ENCODE results near the gene SYNPO2. TPM values are rescaled to one million over a fixed set of nuclear protein-coding genes. Genes with fewer than 3 reads are reported as not detected.
A peak's percentile ranks its signal among the peaks of the same experiment; 100 is the strongest.
"Not testable (repeated sequence)": the region's sequence is repeated elsewhere in the genome, so short reads cannot be mapped to it uniquely, and the experiment has no call there.

The SYNPO2 gene
- polyA plus RNA-seq, 4 donors = 13.7 to 23.8 (median 20.2) TPM

DNA sequence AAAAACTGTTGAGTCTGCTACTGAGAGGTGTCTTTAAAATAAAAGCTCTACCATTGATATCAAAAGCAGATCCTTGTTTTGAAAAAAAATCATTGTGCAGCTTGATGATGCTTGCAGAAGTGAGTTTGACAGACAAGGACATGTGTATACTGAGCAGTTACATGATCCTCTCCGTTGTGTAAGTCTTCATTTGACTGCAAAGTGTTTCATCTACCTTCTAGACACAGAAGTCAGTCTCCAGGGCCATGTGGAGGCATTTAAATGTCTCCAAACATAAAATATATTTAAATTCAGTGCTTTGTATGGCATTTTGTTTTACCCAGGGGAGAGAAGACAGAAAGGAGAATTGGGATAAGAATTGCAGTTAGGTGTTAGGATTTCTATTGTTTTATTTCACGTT is 139.2 kb downstream of the SYNPO2 start:
- no peak for DNase-seq (ENCODE audit: low read depth in 4 of 4, low spot score in 3 of 4)

DNA sequence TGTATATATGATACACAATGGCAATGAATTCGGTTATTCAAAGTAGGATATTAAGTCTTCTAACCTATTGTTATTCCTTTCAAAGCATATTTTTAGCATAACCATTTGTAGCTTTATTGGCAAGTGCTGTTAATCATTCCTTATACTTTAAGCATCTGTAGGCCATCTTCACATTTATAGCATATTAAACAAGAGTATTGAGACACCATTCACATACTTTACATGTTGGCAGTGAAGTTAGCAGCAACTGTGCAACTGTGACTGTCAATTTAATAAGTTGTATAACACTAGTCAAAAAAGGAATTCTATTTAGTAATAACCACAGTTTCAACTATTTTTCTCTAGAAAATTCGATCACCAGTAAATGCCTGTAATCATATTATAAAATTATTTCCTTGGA is 139.6 kb downstream of the SYNPO2 start:
- no peak for DNase-seq (ENCODE audit: low read depth in 4 of 4, low spot score in 3 of 4)

- no peak for DNase-seq (ENCODE audit: low read depth in 4 of 4, low spot score in 3 of 4)
Measured at GRCh38 chr4:119029847-119030535, 141.3 kb downstream of the SYNPO2 start.

- DNase-seq (ENCODE audit: low read depth in 4 of 4, low spot score in 3 of 4) = no peak
Measured at GRCh38 chr4:119030536-119030890, 141.9 kb downstream of the SYNPO2 start.

DNA sequence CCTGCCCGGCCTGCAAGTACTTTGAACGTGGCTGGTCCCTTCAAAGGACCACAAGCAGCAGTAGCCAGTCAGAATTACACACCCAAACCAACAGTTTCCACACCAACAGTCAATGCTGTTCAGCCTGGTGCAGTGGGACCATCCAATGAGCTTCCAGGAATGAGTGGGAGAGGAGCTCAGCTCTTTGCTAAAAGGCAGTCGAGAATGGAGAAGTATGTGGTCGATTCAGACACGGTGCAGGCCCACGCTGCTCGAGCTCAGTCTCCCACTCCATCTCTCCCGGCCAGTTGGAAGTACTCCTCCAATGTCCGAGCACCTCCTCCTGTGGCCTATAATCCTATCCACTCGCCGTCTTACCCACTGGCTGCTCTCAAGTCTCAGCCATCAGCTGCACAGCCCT is 142.6 kb downstream of the SYNPO2 start:
- DNase-seq (ENCODE audit: low read depth in 4 of 4, low spot score in 3 of 4) = no peak

DNA sequence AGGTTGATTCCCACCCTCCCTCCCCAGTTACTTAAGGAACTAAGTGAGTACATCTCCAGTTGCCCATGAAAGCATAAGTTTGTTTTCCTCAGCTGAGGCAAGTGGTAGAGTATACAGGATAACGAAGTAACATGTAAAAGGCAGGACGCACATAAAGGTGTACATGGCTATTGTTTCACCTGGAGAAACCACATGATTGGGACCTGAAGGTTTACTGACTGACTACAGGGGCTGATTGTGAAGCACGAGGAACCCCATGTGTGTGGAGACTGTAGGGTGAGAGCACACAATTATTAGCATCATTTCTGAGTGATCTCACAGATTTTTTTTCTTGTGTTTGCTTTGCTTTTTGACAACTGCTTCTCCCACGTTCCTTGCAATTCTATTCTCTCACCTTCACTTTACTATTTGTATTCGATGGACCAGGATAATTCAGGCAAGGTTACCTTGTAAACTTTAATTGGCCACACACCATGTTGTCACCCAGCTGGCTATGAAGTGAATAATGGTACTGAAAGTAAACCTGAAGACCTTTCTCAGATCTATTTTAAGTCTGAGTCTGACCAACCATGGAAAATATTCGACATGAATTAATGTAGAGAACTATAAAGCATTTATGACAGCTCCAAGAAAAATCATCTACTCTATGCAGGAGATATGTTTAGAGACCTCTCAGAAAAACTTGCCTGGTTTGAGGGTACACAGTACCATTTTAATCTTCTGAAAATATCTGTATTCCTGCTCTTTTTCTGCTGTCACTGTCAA is 144.4 kb downstream of the SYNPO2 start:
- no peak for DNase-seq (ENCODE audit: low read depth in 4 of 4, low spot score in 3 of 4)

DNA sequence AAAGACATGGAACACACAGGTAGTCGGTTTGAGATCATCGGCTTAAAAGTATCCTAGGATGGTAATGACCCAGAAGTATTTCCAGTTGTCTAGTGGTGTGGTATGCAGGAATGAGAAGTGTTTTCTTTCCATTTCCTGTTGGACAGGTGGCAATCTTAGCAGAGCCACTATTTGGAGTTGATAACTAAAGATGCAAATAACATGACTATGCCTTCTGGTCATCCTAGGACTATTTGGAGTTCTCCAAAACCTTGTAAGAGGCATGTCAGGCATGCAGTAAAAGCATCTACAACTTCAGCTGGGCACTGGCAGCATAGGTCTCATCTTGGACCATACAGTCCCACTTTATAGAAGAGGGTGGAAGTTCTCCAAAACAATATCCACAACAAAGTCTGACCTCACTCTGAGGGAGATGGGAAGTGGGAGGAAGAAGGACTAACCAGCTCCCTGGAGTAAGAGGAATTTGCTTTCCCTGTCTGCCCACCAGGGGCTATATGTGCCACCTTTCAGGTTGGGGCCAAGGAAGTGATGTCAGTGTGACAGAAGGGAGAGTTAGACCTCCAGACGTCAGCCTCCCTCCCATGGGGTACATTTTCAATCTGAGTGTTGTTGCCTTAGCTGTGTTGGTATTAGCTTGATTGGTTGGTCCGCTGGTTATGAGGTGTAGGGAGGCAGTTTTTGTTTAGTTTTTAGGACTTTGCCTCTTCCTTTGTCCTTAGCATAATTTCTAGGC is 145.8 kb downstream of the SYNPO2 start:
- DNase-seq (ENCODE audit: low read depth in 4 of 4, low spot score in 3 of 4) = no peak

GRCh38 chr4:119035951-119036737 is 147.5 kb downstream of the SYNPO2 start:
- no peak for DNase-seq (ENCODE audit: low read depth in 4 of 4, low spot score in 3 of 4)

DNA sequence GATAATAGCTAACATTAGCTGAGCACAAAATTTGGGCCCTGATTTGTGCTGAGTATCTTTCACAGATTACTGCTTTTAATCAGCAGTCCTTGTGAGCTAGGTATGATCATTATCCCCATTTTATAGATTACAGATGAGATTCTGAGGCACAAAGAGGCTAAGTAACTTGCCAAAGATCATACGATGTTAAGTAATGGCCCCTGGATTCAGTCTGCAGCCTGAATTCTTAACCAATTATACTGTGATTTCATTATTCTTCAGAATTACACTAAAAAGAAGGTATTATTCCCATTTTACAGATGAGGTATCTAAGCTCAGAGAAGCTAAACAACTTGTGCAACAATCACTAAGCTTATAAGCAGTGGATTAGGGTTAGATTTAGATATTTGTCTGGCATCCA is 149.1 kb downstream of the SYNPO2 start:
- no peak for DNase-seq (ENCODE audit: low read depth in 4 of 4, low spot score in 3 of 4)

DNA sequence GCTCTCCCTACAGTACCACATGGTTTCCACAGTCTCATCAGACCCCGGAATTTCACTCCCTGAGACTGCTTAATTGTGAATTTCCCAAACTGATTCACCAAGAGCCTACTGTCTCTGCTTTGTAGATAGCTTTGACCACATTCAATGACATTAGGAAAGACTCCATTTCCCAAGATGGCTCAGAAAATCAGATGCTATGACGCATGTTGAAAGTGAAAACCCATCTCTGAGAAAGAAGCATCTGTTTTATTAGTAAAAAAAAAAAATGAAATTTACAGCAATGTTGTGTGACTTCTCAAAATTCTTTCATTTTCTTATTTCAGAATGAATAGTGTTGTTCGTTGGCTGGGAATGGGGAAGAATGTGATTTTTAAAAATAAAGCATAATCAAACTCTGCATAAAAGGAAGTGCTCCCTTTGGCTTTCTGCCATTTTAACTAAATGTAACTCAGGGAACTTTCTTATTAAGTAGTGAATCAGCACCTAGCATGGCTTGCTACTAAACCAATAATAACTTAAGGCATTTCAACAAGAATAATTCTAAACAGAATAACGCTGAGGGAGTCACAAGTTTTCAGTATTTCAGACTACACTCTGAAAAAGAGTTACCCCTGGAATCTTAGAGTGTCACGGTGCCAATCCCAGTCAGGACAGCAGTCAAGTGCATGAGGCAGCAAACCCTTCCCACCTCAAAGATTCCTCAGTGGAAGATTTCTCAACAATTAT is 149.6 kb downstream of the SYNPO2 start:
- no peak for DNase-seq (ENCODE audit: low read depth in 4 of 4, low spot score in 3 of 4)

- DNase-seq (ENCODE audit: low read depth in 4 of 4, low spot score in 3 of 4) = no peak
Measured at GRCh38 chr4:119039160-119039559, 150.5 kb downstream of the SYNPO2 start.

DNA sequence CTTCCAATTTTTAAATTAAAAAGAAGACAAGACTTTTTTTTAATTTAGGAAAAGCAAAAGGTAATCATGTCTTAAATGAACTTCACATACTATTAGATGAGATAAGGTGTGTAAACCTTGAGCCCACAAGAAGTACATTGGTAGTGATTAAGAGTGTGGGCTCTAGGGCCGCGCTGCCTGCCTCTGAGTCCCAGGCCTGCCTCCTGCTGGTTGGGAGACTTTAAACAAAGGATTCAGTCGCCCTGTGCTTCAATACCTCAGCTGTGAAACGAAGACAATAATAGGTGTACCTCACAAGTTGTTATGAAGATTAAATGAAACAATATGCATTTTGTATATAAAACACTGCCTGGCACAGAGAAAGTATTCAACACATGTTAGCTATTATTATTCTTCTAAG is 151.1 kb downstream of the SYNPO2 start:
- no peak for DNase-seq (ENCODE audit: low read depth in 4 of 4, low spot score in 3 of 4)

- DNase-seq (ENCODE audit: low read depth in 4 of 4, low spot score in 3 of 4) = no peak
Measured at GRCh38 chr4:119040261-119040660, 151.6 kb downstream of the SYNPO2 start.

DNA sequence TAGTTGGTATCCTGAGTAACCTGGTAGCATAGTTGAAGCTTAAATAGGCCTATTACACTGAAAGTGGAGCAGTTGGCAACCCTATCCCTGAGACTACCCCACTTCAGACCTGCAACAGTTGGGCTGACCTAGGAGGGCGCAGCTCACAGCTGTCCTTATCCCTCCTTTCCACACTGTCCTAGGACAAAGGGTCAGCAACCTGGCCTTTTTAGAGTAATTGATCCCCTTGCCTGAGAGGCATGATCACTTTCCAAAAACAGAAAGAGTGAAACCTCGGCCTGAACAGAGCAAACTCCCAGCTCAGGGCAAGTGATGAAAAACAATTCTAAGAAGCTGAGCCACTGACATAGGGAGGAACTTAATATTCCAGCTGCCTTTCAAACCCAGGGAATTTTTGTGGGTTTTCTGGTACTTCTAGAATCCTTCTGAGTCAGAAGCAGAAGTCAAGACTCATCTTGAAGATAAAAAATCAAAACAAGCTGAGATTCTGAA is 152.1 kb downstream of the SYNPO2 start:
- DNase-seq (ENCODE audit: low read depth in 4 of 4, low spot score in 3 of 4) = no peak

DNA sequence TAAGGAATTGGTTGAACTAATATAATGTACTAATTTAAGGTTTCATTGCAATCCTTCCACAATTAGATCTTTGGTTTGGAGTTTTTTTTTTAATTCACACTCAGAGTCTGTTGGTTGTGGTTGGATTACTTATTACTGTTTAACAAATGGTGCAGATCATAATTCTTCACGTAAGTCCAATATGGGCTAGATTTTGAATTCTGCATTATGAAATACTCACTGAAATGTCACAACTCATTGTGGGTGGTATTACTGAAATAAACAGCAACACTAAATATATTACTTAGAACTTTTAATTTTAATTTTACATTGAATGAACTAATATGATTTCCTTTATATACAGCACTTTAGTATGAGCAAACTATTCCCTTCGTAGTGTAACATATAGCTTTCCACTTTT is 152.7 kb downstream of the SYNPO2 start:
- no peak for DNase-seq (ENCODE audit: low read depth in 4 of 4, low spot score in 3 of 4)

DNA sequence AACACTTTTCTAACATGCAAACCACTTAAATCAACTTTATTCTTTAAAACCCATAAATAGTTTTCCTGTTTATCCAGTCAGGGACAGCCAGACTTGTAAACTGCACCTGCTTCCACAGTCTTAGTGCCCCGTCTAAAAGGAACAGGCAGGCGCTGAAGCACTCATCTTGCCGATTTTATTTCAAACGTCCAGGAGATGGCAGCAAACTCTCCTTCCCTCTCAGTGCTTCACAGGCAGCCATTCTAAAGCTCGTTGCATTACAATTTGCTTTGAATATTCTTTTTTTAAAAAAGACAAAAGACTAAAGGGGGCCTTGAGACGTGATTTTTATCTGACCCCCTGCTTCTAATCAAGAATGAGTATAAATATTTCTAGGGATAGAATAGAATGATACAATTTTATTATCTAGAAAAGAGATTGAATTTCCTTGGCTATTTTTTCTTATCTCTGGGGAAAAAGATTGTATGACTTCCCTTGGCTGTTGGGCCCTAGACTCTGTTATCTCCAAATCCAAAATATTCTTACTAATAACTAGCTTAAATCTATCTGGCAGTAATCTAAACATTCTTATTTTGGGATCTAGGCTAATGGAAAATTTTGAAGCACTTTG is 153.4 kb downstream of the SYNPO2 start:
- DNase-seq (ENCODE audit: low read depth in 4 of 4, low spot score in 3 of 4) = peak; percentile 57 to 77 (median 70)

DNA sequence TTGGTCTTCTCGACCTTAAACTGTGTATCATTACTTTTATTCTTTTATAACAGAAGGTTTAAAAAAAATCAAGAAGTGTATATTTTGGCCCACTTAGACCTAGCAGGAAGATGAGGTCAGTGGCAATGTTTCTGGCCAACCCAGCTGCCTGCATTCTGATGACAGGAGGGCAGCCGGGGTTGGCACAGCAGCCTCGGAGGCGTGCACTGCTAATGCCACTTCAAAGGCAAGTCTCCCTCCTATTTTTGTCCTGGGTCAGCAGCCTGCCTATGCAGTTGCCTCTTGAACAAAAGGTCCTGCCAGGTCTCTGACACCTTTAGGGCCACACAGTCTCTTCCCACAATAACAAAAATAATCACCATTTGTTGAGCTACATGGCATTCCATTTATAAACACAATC is 157.6 kb downstream of the SYNPO2 start:
- no peak for DNase-seq (ENCODE audit: low read depth in 4 of 4, low spot score in 3 of 4)

- not testable (repeated sequence) for DNase-seq (ENCODE audit: low read depth in 4 of 4, low spot score in 3 of 4)
Measured at GRCh38 chr4:119047059-119047458, 158.4 kb downstream of the SYNPO2 start.

DNA sequence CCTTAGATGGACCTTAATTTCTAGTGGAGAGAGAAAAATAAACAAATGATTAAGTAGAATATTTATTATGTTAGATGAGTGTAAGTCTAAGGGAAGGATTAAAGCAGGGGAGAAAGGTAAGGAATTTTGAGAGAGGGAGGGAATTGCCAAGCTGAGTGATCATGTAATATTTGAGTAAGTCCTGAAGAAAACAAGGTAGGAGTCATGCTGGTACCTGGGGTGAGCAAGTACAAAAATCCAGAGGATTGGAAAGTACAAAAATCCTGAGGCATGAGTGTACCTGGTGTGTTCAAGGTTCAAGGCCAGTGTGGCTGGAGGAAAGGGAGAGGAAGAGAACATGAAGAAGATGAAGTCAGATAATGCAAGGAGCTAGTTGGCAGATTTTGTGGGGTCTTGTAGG is 159.8 kb downstream of the SYNPO2 start:
- no peak for DNase-seq (ENCODE audit: low read depth in 4 of 4, low spot score in 3 of 4)

GRCh38 chr4:119049342-119049741 is 160.7 kb downstream of the SYNPO2 start:
- peak in 1 of 4 donors; percentile 31 for DNase-seq (ENCODE audit: low read depth in 4 of 4, low spot score in 3 of 4)

Data from right renal pelvis (tissue), 4 donors.